ENCODE results near the gene KNCN. TPM values are rescaled to one million over a fixed set of nuclear protein-coding genes. Genes with fewer than 3 reads are reported as not detected.

Gene KNCN
- total RNA-seq, 4 donors from 2014 or later = not detected

DNA sequence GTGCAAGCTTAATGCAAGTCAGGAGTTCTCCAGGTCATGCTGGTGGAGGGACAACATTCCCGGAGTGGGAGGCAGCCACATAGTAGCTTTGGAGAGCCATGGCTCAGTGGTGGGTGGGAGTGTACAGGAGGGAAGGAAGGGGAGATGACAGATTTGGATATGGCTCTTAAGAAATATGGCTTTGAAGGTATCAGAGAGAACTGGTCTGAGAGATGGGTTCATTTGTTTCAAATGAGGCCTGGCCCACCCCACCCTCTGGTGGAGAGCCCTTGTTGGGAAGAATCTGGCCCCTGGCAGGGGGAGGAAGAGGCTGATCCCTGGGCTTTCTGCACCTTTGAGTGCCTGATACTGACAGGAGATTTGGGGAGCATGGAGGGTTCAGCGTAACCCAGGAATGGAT, 55.7 kb downstream of the KNCN start:
- Histone ChIP-seq H3K4me1 (peaks cover 1 to 8% (median 5%) of the 10 kb centered on the region in 4 donors), H3K4me3 (no peak overlapping the region), H3K36me3 (no peaks in the 10 kb centered on the region), H3K27ac (replicated peaks in 1 of 4) (no peak overlapping the region), H3K9me3 (no peaks in the 10 kb centered on the region), H3K27me3 (peaks cover 2 to 68% (median 28%) of the 10 kb centered on the region in 4 donors)
- 88% methylated on average over 2 of the region's 2 CpGs for WGBS
- no peak for DNase-seq (ENCODE audit: extremely low spot score)
- no peak for TF ChIP-seq POLR2A (IDR thresholded peaks at IDR 0.05; ENCODE audit: low read depth)
- TF ChIP-seq, protein P1, sequence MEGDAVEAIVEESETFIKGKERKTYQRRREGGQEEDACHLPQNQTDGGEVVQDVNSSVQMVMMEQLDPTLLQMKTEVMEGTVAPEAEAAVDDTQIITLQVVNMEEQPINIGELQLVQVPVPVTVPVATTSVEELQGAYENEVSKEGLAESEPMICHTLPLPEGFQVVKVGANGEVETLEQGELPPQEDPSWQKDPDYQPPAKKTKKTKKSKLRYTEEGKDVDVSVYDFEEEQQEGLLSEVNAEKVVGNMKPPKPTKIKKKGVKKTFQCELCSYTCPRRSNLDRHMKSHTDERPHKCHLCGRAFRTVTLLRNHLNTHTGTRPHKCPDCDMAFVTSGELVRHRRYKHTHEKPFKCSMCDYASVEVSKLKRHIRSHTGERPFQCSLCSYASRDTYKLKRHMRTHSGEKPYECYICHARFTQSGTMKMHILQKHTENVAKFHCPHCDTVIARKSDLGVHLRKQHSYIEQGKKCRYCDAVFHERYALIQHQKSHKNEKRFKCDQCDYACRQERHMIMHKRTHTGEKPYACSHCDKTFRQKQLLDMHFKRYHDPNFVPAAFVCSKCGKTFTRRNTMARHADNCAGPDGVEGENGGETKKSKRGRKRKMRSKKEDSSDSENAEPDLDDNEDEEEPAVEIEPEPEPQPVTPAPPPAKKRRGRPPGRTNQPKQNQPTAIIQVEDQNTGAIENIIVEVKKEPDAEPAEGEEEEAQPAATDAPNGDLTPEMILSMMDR (IDR thresholded peaks at IDR 0.05) = no peak
- TF ChIP-seq POLR2AphosphoS5 (IDR thresholded peaks at IDR 0.05) = no peak
- no peak for TF ChIP-seq EP300 (IDR thresholded peaks at IDR 0.05)
- intact Hi-C loops (cut with DNase I) = no loop called here

Other genes starting within 250 kb of the KNCN start
- 10 to 100 TPM; 59.0 to 81.1 (median 75.8) TPM for gene LRRC41, start 248.0 kb downstream of the KNCN start, total RNA-seq
- 100 to 1,000 TPM; 148 to 412 (median 283) TPM for gene UQCRH, start 247.9 kb downstream of the KNCN start, total RNA-seq
- gene NSUN4, start 210.8 kb downstream of the KNCN start, total RNA-seq = 10 to 100 TPM; 14.5 to 20.7 (median 16.2) TPM
- 10 to 100 TPM in 1 of 4 donors, 1 to 10 TPM in 3; 3.7 to 10.6 (median 8.4) TPM for gene FAAH, start 157.3 kb downstream of the KNCN start, total RNA-seq
- gene DMBX1, start 61.8 kb downstream of the KNCN start, total RNA-seq = not detected
- gene MKNK1, start 52.6 kb upstream of the KNCN start, total RNA-seq = 10 to 100 TPM; 27.7 to 37.0 (median 29.3) TPM
- gene MOB3C, start 65.2 kb upstream of the KNCN start, total RNA-seq = 10 to 100 TPM; 19.5 to 27.0 (median 24.4) TPM
- gene ATPAF1, start 116.7 kb upstream of the KNCN start, total RNA-seq = 10 to 100 TPM; 64.4 to 88.0 (median 68.5) TPM
- not detected for gene TEX38, start 120.2 kb upstream of the KNCN start, total RNA-seq
- 100 to 1,000 TPM in 2 of 4 donors, 10 to 100 TPM in 2; 83.5 to 113 (median 104) TPM for gene EFCAB14, start 167.5 kb upstream of the KNCN start, total RNA-seq
- gene CYP4B1, start 247.4 kb upstream of the KNCN start, total RNA-seq = 100 to 1,000 TPM in 2 of 4 donors, 10 to 100 TPM in 2; 41.1 to 150 (median 113) TPM